Measurements from ENCODE around the gene GJD2.

- TF ChIP-seq EZH2 (IDR thresholded peaks at IDR 0.05; ENCODE audit: insufficient read depth, poor library complexity, severe bottlenecking) (no peak), EZH2phosphoT487 (IDR thresholded peaks at IDR 0.05; ENCODE audit: insufficient read depth, low read depth) (no peak)
Measured at GRCh38 chr15:34729886-34730285, 24.9 kb downstream of the GJD2 start.

All from GM23248 (cell line).